Measurements from ENCODE around the gene MCF2L2. TPM values are rescaled to one million over a fixed set of nuclear protein-coding genes. Genes with fewer than 3 reads are reported as not detected.

MCF2L2 gene
- total RNA-seq, 1 donor from 2014 or later: 0.84 TPM

DNA sequence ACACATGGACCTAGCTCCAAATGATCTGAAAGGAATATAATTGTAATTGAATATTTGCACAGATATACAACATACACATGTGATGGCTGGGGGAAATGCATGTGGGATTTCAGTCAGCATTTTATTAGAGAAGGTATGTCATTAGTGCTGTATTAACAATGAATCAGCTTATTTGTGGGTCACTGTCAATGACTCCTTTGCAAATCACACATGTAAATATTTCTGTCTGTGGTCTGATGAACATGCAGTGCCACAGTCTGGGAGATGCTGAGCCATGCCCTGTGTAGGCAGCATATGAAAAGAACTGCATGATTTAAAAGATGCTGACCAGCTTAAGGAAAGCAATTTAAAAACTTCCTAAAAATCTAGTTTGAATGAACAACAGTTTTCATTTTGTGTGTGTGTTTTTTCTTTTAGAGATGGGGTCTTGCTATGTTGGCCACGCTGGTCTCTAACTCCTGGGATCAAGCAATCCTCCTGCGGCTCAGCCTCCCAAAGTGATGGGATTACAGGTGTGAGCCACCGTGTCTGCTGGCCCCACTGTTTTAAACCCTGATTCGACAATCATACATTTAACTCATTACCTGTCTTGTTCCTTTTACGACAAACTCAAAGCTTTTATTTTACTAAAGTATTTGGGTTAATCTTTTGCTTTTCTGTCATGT, 176.2 kb downstream of the MCF2L2 start:
- DNase-seq (ENCODE audit: low read depth): no peak
- H3K36me3 ChIP-seq (ENCODE audit: control insufficient read depth, insufficient read depth, low read length): no peaks in the 10 kb centered on the region
- no peak overlapping the region for H3K4me3 ChIP-seq (ENCODE audit: low read depth, low read length)
- no peaks in the 10 kb centered on the region for H3K27me3 ChIP-seq (ENCODE audit: control insufficient read depth, insufficient read depth, low read length)
- TF ChIP-seq, protein P1, sequence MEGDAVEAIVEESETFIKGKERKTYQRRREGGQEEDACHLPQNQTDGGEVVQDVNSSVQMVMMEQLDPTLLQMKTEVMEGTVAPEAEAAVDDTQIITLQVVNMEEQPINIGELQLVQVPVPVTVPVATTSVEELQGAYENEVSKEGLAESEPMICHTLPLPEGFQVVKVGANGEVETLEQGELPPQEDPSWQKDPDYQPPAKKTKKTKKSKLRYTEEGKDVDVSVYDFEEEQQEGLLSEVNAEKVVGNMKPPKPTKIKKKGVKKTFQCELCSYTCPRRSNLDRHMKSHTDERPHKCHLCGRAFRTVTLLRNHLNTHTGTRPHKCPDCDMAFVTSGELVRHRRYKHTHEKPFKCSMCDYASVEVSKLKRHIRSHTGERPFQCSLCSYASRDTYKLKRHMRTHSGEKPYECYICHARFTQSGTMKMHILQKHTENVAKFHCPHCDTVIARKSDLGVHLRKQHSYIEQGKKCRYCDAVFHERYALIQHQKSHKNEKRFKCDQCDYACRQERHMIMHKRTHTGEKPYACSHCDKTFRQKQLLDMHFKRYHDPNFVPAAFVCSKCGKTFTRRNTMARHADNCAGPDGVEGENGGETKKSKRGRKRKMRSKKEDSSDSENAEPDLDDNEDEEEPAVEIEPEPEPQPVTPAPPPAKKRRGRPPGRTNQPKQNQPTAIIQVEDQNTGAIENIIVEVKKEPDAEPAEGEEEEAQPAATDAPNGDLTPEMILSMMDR (IDR thresholded peaks at IDR 0.05; ENCODE audit: insufficient read depth, low read length, poor library complexity, severe bottlenecking): no peak

DNA sequence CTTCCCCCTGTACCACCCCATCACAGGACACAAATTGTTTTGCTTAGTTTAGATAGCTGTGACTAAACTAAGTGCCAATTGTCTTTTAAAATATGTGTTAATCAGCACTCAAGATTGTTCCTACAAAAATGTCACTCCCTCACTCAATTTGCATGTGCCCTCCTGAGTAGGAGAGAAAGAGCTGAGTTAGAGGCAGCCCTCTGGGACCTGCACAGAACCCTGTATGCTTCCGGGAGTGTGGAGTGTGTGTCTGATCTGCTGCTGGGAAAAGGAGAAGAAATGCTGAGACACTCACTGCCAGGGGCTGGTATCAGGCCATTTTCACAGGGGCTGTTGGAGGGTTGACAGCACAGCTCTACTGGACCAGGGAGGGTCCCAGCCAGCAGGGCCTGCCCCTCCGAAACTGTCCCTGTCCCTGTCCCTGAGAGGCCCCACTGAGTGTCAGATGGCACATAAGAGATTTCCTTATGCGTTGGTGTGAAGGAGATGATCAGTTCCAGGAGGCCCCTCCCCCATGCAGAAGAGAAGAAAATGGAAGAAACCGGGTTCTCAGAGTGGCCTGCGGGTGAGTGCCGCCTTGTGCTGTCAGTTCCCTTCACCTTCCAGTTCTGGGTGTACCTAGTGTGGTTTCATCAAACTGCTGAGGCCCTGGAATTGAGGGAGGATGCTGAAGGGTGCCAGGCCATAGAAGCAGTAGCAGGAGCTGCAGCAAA, 179.3 kb downstream of the MCF2L2 start:
- TF ChIP-seq, protein P1 (IDR thresholded peaks at IDR 0.05; ENCODE audit: insufficient read depth, low read length, poor library complexity, severe bottlenecking): no peak
- Histone ChIP-seq H3K4me3 (ENCODE audit: low read depth, low read length) (no peak overlapping the region), H3K27me3 (ENCODE audit: control insufficient read depth, insufficient read depth, low read length) (no peaks in the 10 kb centered on the region), H3K36me3 (ENCODE audit: control insufficient read depth, insufficient read depth, low read length) (no peaks in the 10 kb centered on the region)
- no peak for DNase-seq (ENCODE audit: low read depth)

DNA sequence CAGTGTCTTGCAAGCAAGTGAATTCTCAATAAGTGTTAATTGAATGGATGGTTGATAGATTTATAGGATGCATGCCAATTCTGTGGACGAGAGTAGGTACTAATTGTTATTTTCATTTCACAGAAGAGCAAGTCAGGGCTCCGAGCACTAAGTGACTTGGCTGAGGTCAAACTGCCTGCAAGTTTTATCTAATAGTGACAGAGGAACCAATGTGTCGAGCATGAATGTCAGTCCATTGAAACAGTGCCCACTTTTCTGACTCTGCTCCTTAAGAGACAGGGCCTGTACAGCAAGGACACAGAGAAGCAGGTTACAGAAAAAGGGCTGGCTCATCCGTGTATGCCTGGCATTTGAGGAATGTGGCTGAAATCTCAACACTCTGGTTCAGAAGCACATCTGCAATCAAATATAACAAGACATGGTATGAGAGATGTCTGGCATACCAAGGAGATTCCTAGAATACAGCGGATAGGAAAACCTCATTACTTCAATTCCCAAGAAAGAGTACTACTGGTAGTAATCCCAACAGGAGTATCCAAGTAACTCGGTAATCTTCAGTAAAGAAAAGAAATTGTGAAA, 181.3 kb downstream of the MCF2L2 start:
- DNase-seq (ENCODE audit: low read depth): no peak
- H3K4me3 ChIP-seq (ENCODE audit: low read depth, low read length): no peak overlapping the region
- TF ChIP-seq, protein P1 (IDR thresholded peaks at IDR 0.05; ENCODE audit: insufficient read depth, low read length, poor library complexity, severe bottlenecking): no peak
- no peaks in the 10 kb centered on the region for H3K27me3 ChIP-seq (ENCODE audit: control insufficient read depth, insufficient read depth, low read length)
- no peaks in the 10 kb centered on the region for H3K36me3 ChIP-seq (ENCODE audit: control insufficient read depth, insufficient read depth, low read length)

DNA sequence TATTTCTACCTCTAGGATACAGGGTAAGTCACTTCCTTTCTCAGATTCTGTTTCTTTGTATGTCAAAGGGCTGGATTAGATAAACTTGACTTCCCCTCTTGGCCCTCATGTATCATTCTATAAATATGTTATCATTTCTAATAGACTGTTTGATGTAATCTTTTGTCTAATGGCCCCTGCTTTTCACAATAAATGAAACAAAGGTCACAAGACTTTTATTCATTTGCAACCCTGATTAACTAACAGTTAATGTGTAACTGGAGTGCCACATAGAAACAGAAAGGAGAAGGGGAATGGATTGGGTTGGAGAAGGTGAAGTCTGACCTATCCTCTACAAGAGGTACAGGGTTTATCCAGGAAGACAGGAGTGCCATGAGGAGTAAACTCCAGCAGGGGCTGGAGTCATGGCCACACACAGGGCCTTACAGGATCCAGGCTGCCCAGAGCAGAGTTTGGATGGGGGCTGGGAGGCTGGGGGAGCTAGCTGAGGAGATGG, 183.4 kb downstream of the MCF2L2 start:
- Histone ChIP-seq H3K36me3 (ENCODE audit: control insufficient read depth, insufficient read depth, low read length) (no peaks in the 10 kb centered on the region), H3K27me3 (ENCODE audit: control insufficient read depth, insufficient read depth, low read length) (no peaks in the 10 kb centered on the region), H3K4me3 (ENCODE audit: low read depth, low read length) (no peak overlapping the region)
- no peak for DNase-seq (ENCODE audit: low read depth)
- TF ChIP-seq, protein P1 (IDR thresholded peaks at IDR 0.05; ENCODE audit: insufficient read depth, low read length, poor library complexity, severe bottlenecking): no peak

DNA sequence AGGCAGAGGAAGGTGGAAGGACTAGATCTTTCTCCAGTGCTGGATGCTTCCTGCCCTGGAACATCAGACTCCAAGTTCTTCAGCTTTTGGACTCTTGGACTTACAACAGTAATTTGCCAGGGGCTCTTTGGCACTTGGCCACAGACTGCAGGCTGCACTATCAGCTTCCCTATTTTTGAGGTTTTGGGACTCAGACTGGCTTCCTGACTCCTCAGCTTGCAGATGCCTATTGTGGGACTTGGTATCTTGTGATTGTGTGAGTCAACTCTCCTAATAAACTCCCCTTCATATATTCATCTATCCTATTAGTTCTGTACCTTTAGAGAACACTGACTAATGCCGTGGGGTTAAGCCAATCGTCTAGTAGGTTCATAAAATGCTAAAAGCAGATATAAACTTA, 184.2 kb downstream of the MCF2L2 start:
- H3K36me3 ChIP-seq (ENCODE audit: control insufficient read depth, insufficient read depth, low read length): no peaks in the 10 kb centered on the region
- TF ChIP-seq, protein P1 (IDR thresholded peaks at IDR 0.05; ENCODE audit: insufficient read depth, low read length, poor library complexity, severe bottlenecking): no peak
- no peak for DNase-seq (ENCODE audit: low read depth)
- H3K27me3 ChIP-seq (ENCODE audit: control insufficient read depth, insufficient read depth, low read length): no peaks in the 10 kb centered on the region
- no peak overlapping the region for H3K4me3 ChIP-seq (ENCODE audit: low read depth, low read length)

All from kidney epithelial cell (primary cell).